Neural cell (in vitro differentiated cells): ENCODE data around the gene ANKRD6.

Experiments used
- CTCF ChIP-seq: fragments of 450-650 bp; IDR thresholded peaks from 2 replicates; pipeline ENCODE4 v1.5.1; 2014; ENCODE audit warnings: antibody characterized with exemption, mild to moderate bottlenecking, moderate library complexity; ENCODE audit not compliant: poor library complexity, severe bottlenecking
- EP300 ChIP-seq: fragments of 450-650 bp; conservative IDR thresholded peaks from 2 replicates; pipeline ENCODE4 v1.6.1; 2014; ENCODE audit warnings: antibody characterized with exemption, mild to moderate bottlenecking, moderate library complexity; ENCODE audit not compliant: poor library complexity, severe bottlenecking
- EZH2 ChIP-seq: fragments of 200-600, 300-800 bp; shearing (Covaris generic), sonication (generic); IDR thresholded peaks from 2 replicates; pipeline ENCODE4 v1.6.1; 2014; ENCODE audit warnings: antibody characterized with exemption, low read length, borderline replicate concordance, mild to moderate bottlenecking; ENCODE audit not compliant: insufficient read depth, poor library complexity, severe bottlenecking

GRCh38 chr6:89563866-89564265, 130.9 kb downstream of the ANKRD6 start:
- no peak for TF ChIP-seq EZH2
- no peak for TF ChIP-seq CTCF
- TF ChIP-seq EP300, result no peak
